NCI-H345 treated with DMSO at 0.1 percent for 48 hours (cell line): ENCODE measurements around the gene GOLGA8F.
"Not testable (repeated sequence)": the region's sequence is repeated elsewhere in the genome, so short reads cannot be mapped to it uniquely, and the experiment has no call there.

Source experiments
- DNase-seq: peaks from one replicate; lab custom pipeline; 2025; ENCODE audit not compliant: unreplicated experiment; lab: John Stamatoyannopoulos, UW

Gene GOLGA8F, protein sequence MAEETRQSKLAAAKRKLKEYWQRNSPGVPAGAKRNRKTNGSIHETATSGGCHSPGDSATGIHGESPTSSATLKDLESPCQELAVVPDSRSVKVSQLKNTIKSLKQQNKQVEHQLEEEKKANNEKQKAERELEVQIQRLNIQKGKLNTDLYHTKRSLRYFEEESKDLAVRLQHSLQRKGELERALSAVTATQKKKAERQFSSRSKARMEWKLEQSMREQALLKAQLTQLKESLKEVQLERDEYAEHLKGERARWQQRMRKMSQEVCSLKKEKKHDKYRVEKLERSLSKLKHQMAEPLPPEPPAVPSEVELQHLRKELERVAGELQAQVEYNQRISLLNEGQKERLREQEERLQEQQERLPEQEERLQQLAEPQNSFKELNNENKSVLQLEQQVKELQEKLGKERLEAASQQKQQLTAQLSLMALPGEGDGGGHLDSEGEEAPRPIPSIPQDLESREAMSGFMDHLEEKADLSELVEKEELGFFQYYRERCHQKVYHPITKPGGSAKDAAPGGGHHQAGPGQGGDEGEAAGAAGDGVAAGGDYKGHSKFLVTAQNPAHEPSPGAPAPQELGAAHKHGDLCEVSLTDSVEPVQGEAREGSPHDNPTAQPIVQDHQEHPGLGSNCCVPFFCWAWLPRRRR

DNA sequence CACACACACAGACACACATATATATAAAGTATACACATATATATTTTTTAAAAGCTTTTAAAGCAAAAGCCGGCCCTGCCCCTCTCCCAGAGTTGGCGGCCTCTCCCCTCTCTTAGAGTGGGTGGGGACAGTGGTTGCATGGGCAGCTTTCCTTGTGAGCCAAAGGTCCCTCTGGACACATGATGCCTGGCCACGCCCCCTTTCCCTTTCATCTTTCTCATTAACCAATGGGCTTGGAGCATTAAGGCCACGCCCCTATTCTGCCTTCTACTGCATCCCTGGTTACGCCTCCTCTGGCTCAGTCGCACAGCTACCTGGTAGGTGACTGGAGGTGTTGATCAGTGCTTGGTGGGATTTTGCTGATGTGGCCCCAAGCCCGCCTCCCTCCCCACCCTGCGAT is at the start of gene GOLGA8F:
GOLGA8F (plus strand) TSS at position 301 of the 400 bp plus-strand sequence; CDS start at position 399, 98 bp downstream.
- DNase-seq, result not testable (repeated sequence)

DNA sequence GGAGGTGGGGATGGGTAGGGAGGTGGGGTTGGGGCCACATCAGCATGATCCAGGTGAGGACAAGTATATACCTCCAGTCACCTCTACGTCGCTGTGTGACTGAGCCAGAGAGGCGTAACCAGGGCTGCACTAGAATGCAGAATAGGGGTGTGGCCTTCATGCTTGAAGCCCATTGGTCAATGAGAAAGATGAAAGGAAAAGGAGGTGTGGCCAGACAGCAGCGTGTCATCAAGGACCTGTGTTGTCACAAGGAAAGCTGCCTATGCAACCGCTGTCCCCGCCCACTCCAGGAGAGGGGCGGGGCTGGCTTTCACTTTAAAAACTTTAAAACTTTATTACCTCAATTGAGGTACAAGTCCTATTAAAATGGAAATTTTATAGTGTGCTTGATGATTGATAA is 20.5 kb upstream of the GOLGA8F start, which contains the start of gene GOLGA6L24:
GOLGA6L24 (minus strand) TSS at position 101 of the 400 bp plus-strand sequence; CDS start at position 40, 61 bp downstream.
- DNase-seq, result not testable (repeated sequence)

DNA sequence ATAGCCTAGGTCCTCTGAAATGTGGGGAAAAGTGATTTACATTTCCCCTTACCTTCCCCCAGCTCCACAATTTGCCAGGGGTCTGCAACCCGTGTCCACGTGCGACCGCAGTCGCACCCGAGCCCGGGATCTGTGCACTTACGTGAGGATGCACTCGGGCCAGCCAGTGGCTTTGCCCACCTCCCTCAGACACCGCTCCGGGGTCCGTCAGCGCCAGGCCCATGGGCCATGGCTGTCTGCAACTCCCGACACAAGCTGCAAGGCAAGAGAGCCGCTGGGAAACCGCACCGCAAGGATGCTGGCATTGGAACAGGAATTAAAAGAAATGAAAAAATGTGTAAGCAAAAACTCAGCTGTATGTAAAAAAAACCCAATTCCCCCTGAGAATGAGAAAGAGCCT is 13.0 kb upstream of the GOLGA8F start:
- not testable (repeated sequence) for DNase-seq

DNA sequence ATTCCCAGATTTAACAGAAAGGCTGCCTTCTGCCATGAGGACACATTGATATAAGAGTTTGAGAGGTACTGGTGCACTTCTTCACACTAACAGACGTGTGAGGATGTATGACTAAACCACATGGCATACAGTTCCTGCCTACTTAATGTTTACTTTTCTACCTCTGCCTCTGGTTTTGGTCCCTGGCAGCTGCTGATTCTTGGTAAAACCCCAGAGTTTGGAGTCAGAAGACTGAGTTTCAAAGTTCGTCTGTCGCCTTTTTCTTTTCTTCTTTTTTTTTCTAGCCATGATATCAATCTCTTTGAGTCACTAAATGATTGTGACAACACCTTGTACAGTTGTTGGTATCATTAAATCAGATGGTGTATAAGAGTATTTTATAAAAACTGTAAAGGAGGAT is 1.6 kb downstream of the GOLGA8F start:
- DNase-seq, result not testable (repeated sequence)

DNA sequence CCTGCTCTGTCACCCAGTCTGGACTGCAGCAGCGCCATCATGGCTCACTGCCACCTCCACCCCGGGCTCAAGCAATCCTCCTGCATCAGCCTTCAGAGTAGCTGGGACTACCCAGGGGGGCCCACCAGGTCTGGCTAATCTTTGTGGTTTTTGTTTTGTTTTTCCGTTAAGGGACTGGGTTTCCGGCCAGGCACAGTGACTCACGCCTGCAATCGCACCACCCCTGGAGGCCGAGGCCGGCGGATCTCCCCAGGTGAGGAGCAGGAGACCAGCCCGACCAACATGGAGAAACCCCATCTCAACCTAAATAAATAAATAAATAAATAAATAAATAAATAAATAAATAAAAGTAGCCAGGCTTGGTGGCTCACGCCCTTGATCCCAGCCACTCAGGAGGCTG is 17.6 kb downstream of the GOLGA8F start:
- DNase-seq, result not testable (repeated sequence)

DNA sequence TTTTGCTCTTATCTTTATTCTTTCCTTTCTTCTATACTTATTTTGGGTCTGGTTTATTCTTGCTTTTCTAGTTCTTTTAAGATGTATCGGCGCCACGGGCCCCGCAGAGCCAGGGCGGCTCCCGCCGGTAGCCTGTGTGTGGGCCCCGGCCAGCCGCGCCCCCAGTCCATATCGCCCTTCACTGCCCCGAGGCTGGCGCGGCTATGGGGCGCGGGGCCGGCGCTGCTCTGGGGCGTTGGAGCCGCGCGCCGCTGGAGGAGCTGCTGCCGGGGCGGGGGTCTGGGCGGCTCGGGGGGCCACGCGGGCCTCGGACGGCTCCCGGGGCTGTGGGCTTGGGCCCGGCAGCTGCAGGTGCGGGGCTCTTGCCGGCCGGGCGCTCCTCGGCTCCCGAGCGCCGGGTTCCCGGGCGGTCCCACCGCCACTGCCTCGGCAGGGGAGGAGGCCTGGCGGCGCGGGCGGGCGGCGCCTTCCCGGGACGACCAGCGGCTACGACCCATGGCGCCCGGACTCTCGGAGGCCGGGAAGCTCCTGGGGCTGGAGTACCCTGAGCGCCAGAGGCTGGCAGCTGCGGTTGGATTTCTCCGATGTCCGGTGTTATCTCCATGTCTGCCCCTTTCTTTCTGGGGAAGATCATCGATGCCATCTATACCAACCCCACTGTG is 24.4 kb downstream of the GOLGA8F start:
- not testable (repeated sequence) for DNase-seq

DNA sequence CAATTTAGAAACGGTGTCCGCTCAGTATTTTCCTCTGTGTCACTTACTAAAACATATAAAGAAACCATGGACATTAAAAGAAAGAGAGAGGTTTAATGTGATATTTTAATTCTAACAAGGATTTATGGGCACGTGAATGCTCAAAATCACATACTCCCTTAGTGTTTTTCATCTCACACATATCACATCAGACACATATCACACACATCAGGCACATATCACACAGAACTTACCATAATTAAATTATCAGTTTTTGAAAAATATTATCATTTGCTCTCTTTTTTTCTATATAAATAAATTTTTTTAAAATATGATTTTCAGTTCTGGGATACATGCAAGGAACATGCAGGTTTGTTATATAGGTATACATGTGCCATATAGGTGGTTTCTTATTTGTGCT is 42.0 kb downstream of the GOLGA8F start:
- DNase-seq, result not testable (repeated sequence)

DNA sequence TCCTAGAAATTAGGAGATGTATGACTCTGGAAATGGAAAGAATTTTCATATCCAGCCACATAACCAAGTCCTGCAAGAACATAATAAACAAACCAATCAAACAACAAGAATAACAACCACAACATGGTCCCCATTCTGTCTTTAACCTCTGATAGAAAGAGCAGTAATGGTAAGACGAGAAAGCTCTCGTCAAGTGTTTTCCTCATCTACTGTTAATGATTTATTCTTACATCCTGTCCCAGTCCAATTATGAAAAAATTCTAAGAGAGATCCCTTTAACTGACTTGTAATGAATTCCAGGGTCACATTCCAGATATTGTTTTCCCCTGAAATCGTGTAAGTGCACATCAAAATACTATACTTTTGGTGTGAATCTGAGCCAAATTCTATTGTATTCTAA is 57.1 kb downstream of the GOLGA8F start:
- not testable (repeated sequence) for DNase-seq
